ENCODE results near the gene P2RY6.

Gene P2RY6

DNA sequence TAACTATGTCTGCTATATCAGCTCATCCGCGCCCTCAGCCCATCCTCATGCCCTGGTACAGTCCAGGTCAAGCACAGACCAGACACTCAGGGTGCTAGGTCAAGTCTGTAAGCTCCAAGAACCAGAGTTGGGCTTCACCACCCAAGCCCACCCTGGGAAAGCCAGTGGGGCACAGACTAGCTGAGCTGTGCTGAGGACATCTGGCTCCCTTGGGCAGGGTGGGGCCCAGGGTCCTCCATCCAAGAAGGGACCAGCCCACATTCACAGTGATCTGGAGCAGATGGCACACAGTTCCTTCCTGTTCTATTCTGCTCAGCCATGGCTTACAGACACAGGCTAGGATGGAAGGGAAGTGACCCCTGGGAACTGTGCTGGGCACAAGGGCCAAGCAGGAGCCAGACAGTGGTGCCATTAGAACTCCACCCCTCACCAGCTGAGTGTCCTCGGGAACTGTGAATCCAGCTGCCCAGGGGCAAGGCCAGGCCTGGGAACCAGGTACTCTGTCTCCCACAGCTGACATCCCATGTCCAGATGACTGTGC, 9.1 kb downstream of the P2RY6 start:
- H3K9me3 ChIP-seq (ENCODE audit: control insufficient read depth, insufficient read depth, low read length) = no peaks in the 10 kb centered on the region
- WGBS (ENCODE audit: insufficient coverage, insufficient read length) = no CpG with 5 or more reads among the region's 3 CpGs

DNA sequence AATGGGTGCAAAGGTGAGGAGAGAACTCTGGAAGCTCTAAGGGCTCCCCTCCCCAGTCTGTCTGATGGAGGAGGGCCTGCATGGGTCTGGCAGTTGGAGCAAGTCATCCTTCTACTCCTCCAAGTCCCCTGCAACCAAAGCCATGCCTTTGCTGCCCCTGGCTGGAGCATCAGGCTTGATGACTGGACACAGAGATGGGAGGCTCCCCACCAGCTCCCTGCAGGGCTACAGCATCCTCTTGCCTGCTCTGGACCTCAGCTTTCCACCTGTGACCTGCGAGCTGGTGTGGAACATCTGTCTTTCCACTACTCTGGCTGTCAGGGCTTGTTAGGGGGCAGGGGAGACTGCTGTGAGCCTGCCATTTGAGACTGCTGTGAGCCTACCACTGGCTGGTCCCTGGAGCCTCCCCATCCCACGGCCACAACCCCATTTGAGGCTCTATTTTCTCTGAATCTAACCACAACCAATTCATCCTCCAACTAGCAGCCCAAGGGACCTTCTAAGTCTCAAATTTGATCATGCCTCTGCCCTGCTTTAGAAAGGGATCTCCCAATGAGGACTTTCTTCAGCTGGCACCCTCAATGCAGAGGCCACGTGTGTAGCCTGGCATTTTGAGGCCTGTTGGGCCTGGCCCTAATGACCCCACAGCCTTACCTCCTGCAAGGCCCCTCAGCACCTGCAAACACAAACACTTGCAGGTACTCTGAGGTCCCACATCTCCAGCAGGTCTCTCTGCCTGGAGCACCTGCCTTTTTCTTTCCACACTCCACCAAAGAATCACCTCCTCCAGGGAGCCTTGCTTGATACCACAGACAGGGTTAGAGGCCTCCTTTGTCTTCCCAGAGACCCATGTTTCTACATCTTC, 9.9 kb downstream of the P2RY6 start:
- WGBS (ENCODE audit: insufficient coverage, insufficient read length) = no CpG with 5 or more reads among the region's 3 CpGs
- Histone ChIP-seq H3K36me3 (ENCODE audit: control insufficient read depth, insufficient read depth, low read length) (no peaks in the 10 kb centered on the region), H3K4me1 (ENCODE audit: control insufficient read depth, insufficient read depth, low read length) (no peaks in the 10 kb centered on the region), H3K4me3 (ENCODE audit: low read length) (no peak overlapping the region), H3K27me3 (ENCODE audit: control insufficient read depth, insufficient read depth, low read length) (no peaks in the 10 kb centered on the region), H3K9me3 (ENCODE audit: control insufficient read depth, insufficient read depth, low read length) (no peaks in the 10 kb centered on the region), H3K27ac (ENCODE audit: low read length) (no peak overlapping the region)
- DNase-seq (ENCODE audit: low read depth, low spot score) = no peak

More for the DNA sequence above, 9.1 kb downstream of the P2RY6 start:
- H3K36me3 ChIP-seq (ENCODE audit: control insufficient read depth, insufficient read depth, low read length) = no peaks in the 10 kb centered on the region
- H3K27ac ChIP-seq (ENCODE audit: low read length) = no peak overlapping the region
- H3K4me3 ChIP-seq (ENCODE audit: low read length) = no peak overlapping the region
- no peak for DNase-seq (ENCODE audit: low read depth, low spot score)
- H3K4me1 ChIP-seq (ENCODE audit: control insufficient read depth, insufficient read depth, low read length) = no peaks in the 10 kb centered on the region
- no peaks in the 10 kb centered on the region for H3K27me3 ChIP-seq (ENCODE audit: control insufficient read depth, insufficient read depth, low read length)

DNA sequence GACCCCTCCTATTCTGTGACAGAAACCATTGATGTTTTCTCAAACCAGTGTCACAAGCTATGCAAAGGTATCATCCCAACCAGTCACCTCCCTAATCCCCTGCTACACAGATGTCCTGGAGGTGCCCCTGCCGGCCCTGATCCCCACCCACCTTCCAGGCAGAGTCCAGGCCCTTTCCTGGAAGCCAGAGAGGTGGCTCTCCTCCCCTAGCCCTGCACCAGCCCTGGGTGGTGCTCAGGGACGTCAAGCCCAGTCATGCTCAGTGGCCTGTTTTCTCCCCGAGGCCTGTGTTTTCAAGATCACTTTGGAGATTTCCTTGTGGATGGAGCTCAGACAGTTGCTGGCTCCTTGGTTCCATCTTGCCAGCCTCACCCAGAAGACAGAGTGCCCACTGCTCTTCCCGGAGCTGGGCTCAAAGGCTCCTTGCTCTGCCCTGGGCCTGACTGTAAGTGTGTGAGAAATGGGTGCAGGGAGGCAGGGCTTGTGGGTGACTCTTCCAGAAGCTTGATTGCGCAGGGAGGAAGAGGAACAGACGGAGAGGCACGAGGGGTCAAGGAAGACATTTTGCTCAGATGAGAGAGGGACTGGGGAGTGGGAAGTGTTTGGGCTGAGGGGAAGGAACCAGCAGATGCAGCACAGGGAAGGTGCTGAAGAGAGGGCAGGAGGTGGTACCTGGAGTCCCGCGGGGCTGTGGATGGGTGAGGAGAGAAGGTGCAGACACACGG, 11.3 kb downstream of the P2RY6 start:
- no peak for DNase-seq (ENCODE audit: low read depth, low spot score)
- Histone ChIP-seq H3K27me3 (ENCODE audit: control insufficient read depth, insufficient read depth, low read length) (no peaks in the 10 kb centered on the region), H3K36me3 (ENCODE audit: control insufficient read depth, insufficient read depth, low read length) (no peaks in the 10 kb centered on the region), H3K4me1 (ENCODE audit: control insufficient read depth, insufficient read depth, low read length) (no peaks in the 10 kb centered on the region), H3K27ac (ENCODE audit: low read length) (no peak overlapping the region), H3K9me3 (ENCODE audit: control insufficient read depth, insufficient read depth, low read length) (no peaks in the 10 kb centered on the region), H3K4me3 (ENCODE audit: low read length) (no peak overlapping the region)
- WGBS (ENCODE audit: insufficient coverage, insufficient read length) = no CpG with 5 or more reads among the region's 10 CpGs

DNA sequence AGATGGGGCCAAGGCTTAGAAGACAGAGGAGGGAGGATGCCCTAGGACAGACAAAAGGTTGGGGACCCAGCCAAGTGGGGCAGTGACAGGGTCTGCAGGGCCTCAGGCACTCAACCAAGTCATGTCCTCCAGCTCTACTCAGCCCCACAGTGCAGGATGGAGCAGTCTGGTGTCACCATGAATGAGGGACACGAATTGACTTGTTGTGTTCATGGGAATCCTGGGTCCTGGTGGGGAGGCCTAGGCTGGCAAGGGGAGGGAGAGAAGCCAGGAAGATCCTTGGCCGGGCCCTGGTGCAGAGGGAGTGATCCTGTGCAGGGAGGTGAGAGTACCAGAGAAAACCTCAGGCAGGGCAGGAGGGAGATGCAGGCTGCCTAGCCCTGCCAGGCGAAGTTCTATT, 12.0 kb downstream of the P2RY6 start:
- H3K36me3 ChIP-seq (ENCODE audit: control insufficient read depth, insufficient read depth, low read length) = no peaks in the 10 kb centered on the region
- H3K9me3 ChIP-seq (ENCODE audit: control insufficient read depth, insufficient read depth, low read length) = no peaks in the 10 kb centered on the region
- no peaks in the 10 kb centered on the region for H3K27me3 ChIP-seq (ENCODE audit: control insufficient read depth, insufficient read depth, low read length)
- H3K4me3 ChIP-seq (ENCODE audit: low read length) = no peak overlapping the region
- DNase-seq (ENCODE audit: low read depth, low spot score) = no peak
- H3K27ac ChIP-seq (ENCODE audit: low read length) = no peak overlapping the region
- H3K4me1 ChIP-seq (ENCODE audit: control insufficient read depth, insufficient read depth, low read length) = no peaks in the 10 kb centered on the region
- no CpG with 5 or more reads among the region's 3 CpGs for WGBS (ENCODE audit: insufficient coverage, insufficient read length)

DNA sequence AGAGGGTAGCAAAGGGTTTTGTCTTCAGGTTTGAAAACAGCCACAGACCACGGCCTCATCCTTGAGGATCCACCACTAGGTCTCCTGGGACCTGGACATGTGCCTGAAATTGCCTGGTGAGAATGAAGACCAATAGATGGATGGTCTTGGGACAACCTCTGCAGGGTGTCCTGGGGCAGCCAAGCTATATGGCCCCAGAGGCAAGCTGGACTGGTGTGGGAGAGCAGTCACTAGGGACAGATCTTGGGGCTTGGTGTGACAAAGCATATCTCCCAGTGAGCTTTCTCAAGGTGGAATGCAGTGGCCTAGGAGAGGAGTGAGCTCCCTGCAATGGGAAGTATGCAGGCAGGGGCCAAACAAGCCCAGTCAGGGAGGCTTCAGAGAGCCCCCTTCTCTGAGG, 13.6 kb downstream of the P2RY6 start:
- peaks cover 2% of the 10 kb centered on the region; the same call in 1 of the 2 replicates for H3K4me1 ChIP-seq (ENCODE audit: control insufficient read depth, insufficient read depth, low read length)
- H3K4me3 ChIP-seq (ENCODE audit: low read length) = no peak overlapping the region
- H3K36me3 ChIP-seq (ENCODE audit: control insufficient read depth, insufficient read depth, low read length) = no peaks in the 10 kb centered on the region
- H3K9me3 ChIP-seq (ENCODE audit: control insufficient read depth, insufficient read depth, low read length) = no peaks in the 10 kb centered on the region
- no peaks in the 10 kb centered on the region for H3K27me3 ChIP-seq (ENCODE audit: control insufficient read depth, insufficient read depth, low read length)
- WGBS (ENCODE audit: insufficient coverage, insufficient read length) = no CpG with 5 or more reads among the region's 1 CpG
- H3K27ac ChIP-seq (ENCODE audit: low read length) = no peak overlapping the region
- no peak for DNase-seq (ENCODE audit: low read depth, low spot score)

DNA sequence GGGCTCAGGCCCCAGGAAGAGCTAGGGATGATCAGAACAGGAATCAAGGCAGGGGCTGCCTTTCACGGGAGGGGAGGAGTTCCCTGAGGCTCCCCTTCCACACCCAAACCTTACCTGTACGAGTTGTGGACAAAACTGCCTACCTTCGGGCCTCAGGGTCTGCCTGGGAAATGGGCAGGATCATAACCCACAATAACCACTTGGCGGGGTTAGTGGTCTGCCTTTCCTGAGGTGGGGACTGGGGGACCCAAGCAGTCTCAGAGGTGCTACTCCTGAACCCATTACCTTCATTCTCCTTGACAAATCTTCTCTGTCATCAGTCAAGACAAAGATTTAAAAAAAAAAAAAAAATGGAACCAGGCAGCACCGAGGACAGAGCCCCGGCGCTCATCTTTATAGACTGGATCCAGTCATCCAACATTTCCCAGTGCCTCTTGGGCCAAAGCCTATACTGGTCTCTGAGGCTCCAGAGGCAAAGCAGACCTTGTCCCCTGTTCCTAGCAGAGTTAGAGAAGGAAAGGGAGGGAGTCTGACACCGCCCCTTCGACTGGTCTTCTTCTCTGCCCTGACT, 14.2 kb downstream of the P2RY6 start:
- no CpG with 5 or more reads among the region's 9 CpGs for whole genome bisulfite sequencing (ENCODE audit: insufficient coverage, insufficient read length)

DNA sequence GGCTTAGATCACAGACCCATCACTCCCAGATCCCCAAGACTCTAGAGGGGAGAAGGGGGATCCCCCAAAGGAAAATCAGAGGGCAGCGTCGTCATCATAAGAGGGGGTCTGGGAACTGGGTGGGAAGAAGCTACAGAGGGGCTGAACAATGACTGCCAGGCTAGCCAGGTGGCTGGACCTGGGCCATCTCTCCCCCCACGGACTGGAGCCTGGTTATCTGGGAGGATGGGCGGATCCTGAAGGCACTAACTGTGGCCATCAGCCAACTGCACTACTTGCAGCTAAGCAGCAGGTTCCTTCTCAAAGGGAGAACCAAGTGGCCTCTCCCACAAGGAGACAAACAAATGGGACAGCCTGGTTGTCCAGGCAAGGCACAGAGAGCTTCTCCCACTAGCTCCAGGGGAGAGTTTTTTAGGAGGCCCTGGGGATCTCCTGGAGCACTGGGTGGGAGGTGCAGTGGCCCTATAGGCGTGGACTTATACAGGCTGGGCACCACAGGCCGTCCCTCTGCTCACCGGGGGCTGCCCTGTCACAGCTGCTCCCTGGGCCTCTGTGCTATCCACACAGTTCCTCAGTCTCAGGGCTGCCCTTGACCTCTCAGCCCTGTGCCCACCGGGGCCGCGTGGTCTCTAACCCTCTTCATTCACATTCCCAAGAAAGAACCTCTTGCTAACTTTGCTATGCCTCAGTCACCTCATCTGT, 15.4 kb downstream of the P2RY6 start:
- Histone ChIP-seq H3K27ac (ENCODE audit: low read length) (no peak overlapping the region), H3K4me3 (ENCODE audit: low read length) (no peak overlapping the region), H3K27me3 (ENCODE audit: control insufficient read depth, insufficient read depth, low read length) (no peaks in the 10 kb centered on the region), H3K9me3 (ENCODE audit: control insufficient read depth, insufficient read depth, low read length) (no peaks in the 10 kb centered on the region), H3K36me3 (ENCODE audit: control insufficient read depth, insufficient read depth, low read length) (no peaks in the 10 kb centered on the region), H3K4me1 (ENCODE audit: control insufficient read depth, insufficient read depth, low read length) (peaks cover 2% of the 10 kb centered on the region; the same call in 1 of the 2 replicates)
- WGBS (ENCODE audit: insufficient coverage, insufficient read length) = no CpG with 5 or more reads among the region's 10 CpGs
- no peak for DNase-seq (ENCODE audit: low read depth, low spot score)

More for the DNA sequence above, 14.2 kb downstream of the P2RY6 start:
- H3K36me3 ChIP-seq (ENCODE audit: control insufficient read depth, insufficient read depth, low read length) = no peaks in the 10 kb centered on the region
- no peak overlapping the region for H3K27ac ChIP-seq (ENCODE audit: low read length)
- H3K27me3 ChIP-seq (ENCODE audit: control insufficient read depth, insufficient read depth, low read length) = no peaks in the 10 kb centered on the region
- no peaks in the 10 kb centered on the region for H3K9me3 ChIP-seq (ENCODE audit: control insufficient read depth, insufficient read depth, low read length)
- no peak for DNase-seq (ENCODE audit: low read depth, low spot score)
- no peak overlapping the region for H3K4me3 ChIP-seq (ENCODE audit: low read length)
- H3K4me1 ChIP-seq (ENCODE audit: control insufficient read depth, insufficient read depth, low read length) = peaks cover 2% of the 10 kb centered on the region; the same call in 1 of the 2 replicates

DNA sequence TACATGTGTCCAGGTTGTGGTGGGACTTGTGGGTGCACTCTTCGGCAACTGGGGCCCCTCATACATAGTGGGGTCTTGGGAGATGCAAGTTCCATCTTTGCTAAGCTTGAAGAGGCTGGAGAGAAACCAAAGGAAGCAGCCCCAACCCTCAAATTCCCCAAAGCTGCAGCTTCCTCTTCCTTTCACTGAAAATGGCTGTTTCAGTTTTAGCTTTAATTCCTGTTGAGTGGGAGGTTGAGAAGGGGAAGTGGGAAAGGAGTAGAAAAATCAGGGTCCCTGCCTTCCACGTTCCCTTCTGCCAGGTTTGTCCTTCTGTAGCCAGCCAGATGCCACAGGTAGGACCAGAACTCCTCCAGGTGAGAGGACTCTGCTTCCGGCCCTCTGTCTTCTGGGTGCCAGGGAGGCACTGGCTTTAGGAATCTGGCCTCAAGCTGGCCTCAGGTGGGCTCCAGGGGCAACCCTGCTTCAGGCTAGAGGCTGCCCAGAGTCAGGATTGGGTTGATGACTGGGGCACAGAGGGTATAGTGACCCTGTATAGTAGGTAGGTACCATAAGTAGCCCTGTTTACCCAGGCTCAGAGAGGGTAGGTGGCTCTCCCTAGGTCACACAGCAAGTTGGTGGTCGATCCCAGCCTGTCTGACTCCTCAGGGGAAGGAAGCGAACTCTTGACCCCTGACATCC, 16.2 kb downstream of the P2RY6 start:
- Histone ChIP-seq H3K4me3 (ENCODE audit: low read length) (no peak overlapping the region), H3K27me3 (ENCODE audit: control insufficient read depth, insufficient read depth, low read length) (no peaks in the 10 kb centered on the region), H3K4me1 (ENCODE audit: control insufficient read depth, insufficient read depth, low read length) (peaks cover 2% of the 10 kb centered on the region; the same call in 1 of the 2 replicates), H3K9me3 (ENCODE audit: control insufficient read depth, insufficient read depth, low read length) (no peaks in the 10 kb centered on the region), H3K36me3 (ENCODE audit: control insufficient read depth, insufficient read depth, low read length) (no peaks in the 10 kb centered on the region), H3K27ac (ENCODE audit: low read length) (no peak overlapping the region)
- DNase-seq (ENCODE audit: low read depth, low spot score) = no peak
- no CpG with 5 or more reads among the region's 5 CpGs for WGBS (ENCODE audit: insufficient coverage, insufficient read length)

DNA sequence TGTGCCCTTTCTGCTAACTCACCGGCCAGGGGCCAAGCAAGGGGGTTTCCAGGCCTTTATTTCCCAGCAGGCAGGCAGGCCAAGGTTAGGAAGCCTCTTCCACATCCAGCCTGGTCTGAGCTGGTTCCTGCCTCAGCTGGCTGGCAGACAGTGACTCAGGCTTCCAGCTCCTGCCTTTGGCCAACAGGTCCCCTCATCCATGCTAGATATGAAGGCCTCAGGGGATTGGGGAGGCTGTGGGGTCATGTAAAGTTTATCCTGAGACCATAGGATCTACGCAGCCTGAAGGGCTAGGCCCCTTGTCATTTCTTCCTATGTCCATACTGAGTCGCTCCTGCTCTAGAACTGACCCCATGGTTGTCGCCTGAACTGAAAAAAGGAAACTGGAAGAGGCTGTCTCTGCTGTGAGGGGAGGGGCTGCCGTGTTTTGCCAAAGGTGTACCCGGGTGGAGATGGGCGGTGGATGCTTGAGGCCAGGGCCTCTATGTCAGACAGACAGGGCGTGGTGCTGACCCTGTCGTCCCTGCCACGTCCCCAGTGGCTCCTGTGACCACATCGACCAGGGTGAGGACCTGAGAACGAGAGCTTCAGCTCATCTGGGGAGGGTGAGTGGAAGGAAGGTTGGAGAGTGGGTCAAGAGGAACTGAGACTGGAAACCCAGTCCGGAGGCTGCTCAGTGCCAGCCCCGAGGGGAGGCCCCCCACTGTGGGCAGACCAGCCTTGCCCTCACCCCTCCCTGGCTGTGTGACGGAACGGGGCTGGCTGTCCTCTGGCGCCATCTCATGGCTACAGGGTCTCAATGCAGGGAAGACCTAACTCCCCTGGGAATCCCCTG, 17.0 kb downstream of the P2RY6 start:
- Histone ChIP-seq H3K4me3 (ENCODE audit: low read length) (no peak overlapping the region), H3K27ac (ENCODE audit: low read length) (no peak overlapping the region), H3K4me1 (ENCODE audit: control insufficient read depth, insufficient read depth, low read length) (peaks cover 2% of the 10 kb centered on the region; the same call in 1 of the 2 replicates), H3K9me3 (ENCODE audit: control insufficient read depth, insufficient read depth, low read length) (no peaks in the 10 kb centered on the region), H3K27me3 (ENCODE audit: control insufficient read depth, insufficient read depth, low read length) (no peaks in the 10 kb centered on the region), H3K36me3 (ENCODE audit: control insufficient read depth, insufficient read depth, low read length) (no peaks in the 10 kb centered on the region)
- DNase-seq (ENCODE audit: low read depth, low spot score) = no peak
- no CpG with 5 or more reads among the region's 17 CpGs for WGBS (ENCODE audit: insufficient coverage, insufficient read length)

All from iPS DF 6.9 (cell line).